Stimulated activated CD8-positive, alpha-beta memory T cell treated with anti-CD3 and anti-CD28 coated beads, Interleukin-4, amount 100 ng/mL, for 4 hours (primary cell): ENCODE measurements around the gene RPS6KB1.
"Not testable (repeated sequence)": the region's sequence is repeated elsewhere in the genome, so short reads cannot be mapped to it uniquely, and the experiment has no call there.

Source experiments
- DNase-seq, 2 donors: peaks; one replicate each; pipeline ENCODE4 v3.0.0-alpha.2; 2020; ENCODE audit warnings: low read depth in 2 of 2, low spot score in 1 of 2

Gene RPS6KB1

GRCh38 chr17:59870482-59870881, 22.4 kb upstream of the RPS6KB1 start:
- DNase-seq: no peak

DNA sequence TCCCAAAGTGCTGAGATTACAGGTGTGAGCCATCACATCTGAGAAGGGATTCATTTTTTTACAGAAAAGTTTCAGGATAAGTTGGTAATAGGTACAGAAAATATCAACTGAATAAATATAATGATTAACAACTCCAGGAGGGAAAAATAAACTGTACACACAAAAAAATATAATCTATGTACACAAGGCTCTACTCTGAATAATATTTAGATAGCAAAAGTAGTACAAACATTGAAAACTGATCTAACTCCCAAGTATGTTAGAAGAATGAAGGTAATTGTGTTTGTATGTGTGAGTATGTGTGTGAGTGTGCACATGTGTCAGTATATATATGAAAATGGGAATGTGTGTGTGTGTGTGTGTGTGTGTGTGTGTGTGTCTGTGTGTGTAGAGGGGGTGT, 20.6 kb upstream of the RPS6KB1 start:
- no peak for DNase-seq

DNA sequence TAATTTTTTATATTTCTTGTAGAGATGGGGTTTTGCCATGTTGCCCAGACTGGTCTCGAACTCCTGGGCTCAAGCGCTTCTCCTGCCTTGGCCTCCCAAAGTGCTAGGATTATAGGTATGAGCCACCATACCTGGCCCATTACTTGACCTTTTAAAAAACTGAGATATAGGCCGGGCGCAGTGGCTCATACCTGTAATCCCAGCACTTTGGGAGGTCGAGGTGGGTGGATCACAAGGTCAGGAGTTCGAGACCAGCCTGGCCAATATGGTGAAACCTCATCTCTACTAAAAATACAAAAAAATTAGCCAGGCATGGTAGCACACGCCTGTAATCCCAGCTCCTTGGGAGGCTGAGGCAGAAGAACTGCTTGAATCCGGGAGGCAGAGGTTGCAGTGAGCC, 19.5 kb upstream of the RPS6KB1 start:
- not testable (repeated sequence) for DNase-seq

GRCh38 chr17:59874376-59874775, 18.5 kb upstream of the RPS6KB1 start:
- no peak for DNase-seq

GRCh38 chr17:59876107-59876506, 16.8 kb upstream of the RPS6KB1 start:
- DNase-seq: no peak

DNA sequence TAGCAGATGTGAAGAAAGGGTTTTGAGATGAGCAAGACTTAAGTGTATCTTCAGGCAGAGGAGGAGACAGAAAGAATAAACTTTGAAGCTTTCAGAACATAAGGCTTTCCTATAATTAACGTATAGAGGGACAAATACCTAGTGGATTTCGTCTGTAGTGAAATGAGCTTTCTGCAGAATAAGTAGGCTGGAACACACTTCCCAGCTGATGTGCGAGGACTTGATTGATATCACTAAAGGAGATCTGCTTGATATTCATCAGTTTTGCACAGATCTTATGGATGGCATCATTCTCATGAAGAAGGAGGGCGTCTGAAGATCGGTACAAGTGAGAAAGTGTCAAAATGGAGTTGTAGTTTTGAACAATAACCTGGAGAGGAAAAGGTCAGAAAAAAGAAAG, 15.0 kb upstream of the RPS6KB1 start:
- no peak for DNase-seq

- DNase-seq: no peak
Observed at GRCh38 chr17:59878624-59879023, 14.3 kb upstream of the RPS6KB1 start.

DNA sequence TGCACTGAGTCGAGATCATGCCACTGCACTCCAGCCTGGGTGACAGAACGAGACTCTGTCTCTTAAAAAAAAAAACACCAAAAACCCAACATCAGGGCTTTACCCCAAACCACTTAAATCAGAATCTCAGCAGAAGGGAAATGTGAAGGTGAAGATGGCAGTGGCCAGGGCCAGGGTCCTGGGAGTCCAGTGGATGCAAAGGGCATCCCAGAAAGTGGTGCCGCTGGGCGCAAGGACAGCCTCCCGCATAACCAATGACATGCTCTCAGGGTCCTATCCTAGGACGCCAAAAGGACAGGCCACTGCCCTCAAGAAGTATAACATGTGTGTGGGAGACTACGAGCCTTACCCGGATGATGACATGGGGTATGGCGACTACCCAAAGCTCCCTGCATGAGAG, 8.1 kb upstream of the RPS6KB1 start:
- DNase-seq: no peak

DNA sequence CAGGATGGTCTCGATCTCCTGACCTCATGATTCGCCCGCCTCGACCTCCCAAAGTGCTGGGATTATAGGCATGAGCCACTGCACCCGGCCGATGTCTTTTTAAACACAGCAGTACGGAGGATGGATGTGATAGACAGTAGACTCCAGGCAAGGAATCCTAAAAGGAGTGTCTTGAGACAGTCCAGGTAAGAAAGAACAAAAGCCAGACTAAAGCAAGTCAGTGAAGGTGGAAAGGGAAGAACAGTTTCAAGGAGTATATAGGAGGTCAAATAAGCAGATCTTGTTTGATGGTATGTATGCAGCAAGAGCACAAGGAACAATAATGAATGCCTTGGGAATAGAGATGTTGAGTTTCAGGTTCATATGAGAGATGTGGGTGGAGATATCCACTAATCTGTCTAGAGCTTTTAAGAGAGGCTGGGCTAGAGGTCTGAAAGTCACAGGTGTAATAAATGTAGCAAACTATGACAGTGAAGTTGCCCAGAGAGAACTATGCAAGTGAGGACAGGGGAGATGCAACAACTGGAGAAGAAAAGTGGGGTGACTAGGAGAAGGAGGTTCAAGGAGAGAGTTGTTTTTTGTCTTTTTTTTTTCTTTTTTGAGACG, 4.7 kb upstream of the RPS6KB1 start:
- DNase-seq: no peak

DNA sequence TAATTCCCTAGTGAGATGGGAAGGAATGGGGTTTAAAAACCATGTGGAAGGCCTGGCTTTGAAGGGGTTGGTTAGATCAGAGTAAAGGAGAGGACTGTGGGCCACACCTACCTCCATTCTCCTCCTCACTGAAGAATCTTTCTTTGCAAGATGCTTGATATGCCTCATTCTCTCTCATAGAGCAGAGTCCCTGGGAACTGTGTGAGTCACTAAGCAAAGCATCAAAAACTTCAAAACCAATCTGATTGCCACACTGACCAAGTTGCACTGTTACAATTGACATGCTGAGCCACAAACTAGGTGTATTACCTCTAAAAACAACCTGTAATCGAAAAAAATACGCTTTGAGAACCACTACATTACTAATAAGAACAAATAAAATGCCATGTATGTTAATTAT, 2.2 kb upstream of the RPS6KB1 start:
- no peak for DNase-seq

DNA sequence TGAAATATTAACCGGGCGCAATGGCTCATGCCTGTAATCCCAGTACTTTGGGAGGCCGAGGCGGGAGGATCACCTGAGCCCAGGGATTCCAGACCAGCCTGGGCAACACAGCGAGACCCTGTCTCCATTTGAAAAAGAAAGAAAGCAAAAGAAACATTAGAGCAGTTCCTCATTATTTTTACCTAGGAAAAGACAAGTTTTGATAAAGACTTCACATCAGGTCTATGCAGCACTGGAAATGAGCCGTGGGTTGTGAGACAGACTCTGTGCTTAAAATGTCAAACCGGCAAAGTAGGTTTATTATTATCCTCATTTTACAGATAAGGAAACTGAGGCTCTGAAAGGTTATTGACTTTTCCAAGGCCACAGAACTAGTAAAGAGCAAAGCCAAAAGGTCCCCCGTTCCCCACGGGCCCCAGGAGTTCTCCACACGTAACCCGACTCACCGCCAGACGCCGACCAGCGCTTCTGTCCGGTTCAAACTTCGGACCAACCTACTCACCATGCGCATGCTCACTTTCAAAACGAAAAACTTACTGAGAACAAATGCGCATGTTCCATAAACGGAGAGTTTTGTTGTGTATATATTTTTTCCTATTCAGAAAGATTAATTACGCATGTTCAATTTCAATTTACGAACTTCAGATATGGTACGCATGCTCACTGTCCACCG, 534 bp upstream of the RPS6KB1 start:
- DNase-seq: no peak

DNA sequence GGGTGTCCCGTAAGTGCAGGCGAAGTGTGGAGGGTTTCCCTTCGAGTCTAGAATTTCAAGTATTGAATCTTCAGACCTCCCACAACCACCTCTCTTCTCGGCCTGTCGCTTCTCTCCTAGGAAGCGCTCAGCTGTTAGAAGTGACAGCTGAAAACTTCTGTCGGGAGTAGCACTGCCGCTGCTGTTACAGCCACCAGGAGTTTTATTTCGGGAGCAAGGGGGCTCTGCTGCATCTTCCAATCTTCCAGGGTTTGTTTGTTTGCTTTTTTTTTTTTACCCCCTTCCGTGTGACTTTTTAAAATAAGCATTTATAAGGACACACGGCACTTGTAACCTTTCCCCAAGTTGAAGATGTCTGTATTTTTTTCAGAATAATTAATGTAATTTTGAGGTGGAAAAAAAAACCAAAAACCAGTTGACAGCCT, 767 bp downstream of the RPS6KB1 start:
- DNase-seq: no peak

DNA sequence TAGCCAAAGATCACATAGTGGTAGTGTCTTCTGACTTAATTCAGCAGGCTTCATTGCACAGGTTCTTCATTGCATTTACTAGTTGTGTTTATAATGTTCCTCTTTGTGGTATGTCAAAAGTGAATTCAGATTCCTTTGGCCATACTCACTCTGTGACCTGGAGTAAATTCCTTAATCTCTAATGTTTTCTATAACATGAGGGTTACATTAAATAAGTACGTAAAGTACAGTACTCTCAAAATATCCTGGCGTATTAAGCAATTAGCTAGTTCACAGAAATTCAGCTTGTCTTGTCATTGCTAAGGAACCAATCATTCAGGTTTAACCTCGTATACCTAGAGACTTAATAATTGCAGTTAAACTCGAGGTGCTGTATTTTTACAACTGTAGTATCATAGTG, 4.2 kb downstream of the RPS6KB1 start:
- DNase-seq: no peak

- DNase-seq: no peak
Observed at GRCh38 chr17:59899099-59899498, 6.2 kb downstream of the RPS6KB1 start.

DNA sequence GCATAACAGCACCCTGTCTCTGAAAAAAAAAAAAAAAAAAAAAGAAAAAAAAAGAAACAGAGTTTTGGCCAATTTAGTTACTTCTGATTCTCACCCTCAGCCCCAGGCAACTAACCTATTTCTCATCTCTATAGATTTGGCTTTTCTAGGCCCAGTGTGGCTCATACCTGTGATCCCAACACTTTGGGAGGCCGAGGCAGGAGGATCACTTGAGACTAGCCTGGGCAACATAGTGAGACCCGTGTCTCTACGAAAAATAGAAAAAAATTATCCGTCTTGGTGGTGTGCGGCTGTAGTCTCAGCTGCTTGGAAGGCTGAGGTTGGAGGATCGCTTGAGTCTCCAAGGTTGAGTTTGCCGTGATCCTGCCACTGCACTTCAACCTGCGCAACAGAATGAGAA, 8.7 kb downstream of the RPS6KB1 start:
- no peak for DNase-seq

DNA sequence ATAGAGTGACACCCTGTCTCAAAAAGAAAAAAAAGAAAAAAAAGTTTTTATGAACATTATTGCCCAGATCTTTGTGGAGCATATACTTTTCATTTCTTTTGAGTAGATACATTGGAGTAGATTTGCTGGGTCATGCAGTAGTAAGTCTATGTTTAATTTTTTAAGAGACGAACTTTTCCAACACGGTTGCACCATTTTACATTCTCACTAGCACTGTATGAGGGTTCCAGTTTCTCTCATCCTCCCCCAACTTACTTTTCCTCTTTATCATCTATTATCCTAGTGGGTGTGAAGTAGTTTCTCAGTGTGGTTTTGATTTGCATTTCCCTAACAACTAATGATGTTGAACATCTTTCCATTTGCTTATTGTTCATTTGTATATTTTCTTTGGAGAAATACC, 10.5 kb downstream of the RPS6KB1 start:
- DNase-seq: no peak

DNA sequence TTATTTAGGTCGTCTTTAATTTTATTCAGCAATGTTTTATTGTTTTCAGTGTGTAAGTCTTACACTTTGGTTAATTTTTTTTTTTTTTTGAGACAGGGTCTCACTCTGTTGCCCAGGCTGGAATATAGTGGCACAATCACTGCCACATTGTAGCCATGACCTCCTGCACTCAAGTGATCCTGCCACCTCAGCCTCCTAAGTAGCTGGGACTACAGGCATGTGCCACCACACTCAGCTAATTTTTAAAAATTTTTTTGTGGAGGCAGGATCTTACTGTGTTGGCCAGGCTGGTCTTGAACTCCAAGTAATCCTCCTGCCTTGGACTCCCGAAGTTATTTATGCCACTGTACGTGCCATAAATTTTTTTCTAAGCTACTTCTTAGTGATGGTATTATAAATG, 14.5 kb downstream of the RPS6KB1 start:
- no peak for DNase-seq

DNA sequence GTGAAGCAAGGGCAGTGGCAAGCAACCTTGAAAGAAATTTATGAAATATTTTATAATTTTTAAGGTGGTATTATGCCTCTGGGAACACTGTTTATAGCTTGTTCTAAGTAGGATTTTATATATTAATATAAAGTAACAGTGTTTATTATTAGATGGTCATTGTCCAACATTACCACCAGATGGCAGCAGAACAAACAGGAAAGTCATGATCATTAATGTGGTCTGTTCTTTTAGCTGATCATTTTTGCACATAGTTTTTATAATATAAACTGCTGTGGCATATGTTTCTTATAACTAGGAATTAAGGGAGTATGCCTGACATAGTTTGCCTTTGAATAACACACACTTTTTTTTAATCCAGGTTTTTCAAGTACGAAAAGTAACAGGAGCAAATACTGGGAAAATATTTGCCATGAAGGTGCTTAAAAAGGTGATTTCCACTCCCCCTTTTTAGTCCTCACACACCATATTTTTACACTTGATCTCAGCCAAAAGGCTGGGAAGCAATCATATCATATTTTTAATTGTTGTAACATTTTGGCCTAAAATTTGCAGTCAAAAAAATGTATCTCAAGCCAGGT, 21.4 kb downstream of the RPS6KB1 start:
- no peak for DNase-seq

- DNase-seq: no peak
Observed at GRCh38 chr17:59916446-59916845, 23.5 kb downstream of the RPS6KB1 start.

DNA sequence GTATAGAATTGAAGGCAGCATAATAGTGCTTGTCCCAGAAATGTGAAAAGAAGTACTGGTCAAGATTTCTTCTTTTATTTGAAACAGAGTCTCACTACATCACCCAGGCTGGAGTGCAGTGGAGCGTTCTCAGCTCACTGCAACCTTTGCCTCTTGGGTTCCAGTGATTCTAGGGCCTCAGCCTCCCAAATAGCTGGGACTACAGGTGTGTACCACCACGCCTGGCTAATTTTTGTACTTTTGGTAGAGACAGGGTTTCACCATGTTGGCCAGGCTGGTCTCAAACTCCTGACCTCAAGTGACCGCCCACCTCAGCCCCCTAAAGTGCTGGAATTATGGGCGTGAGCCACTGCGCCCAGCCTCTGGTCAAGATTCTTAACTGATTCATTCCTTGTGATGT, 27.7 kb downstream of the RPS6KB1 start:
- not testable (repeated sequence) for DNase-seq

DNA sequence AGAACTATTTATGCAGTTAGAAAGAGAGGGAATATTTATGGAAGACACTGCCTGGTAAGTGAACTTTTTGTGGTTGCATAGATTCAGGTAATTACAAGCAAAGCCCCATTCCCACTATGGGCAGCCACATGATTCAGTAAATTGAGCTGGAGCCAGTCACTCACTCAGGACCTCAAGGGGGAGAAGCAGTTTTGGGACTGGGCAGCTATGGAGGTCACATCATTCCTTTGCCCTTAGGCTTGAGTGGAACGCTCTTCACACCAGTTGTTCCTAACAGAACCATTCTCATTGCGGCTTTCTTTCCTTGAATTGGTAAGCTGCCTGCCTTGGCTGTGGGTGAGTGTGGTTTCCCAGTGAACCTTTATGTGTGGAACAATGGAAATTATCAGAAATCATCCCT, 37.2 kb downstream of the RPS6KB1 start:
- not testable (repeated sequence) for DNase-seq

DNA sequence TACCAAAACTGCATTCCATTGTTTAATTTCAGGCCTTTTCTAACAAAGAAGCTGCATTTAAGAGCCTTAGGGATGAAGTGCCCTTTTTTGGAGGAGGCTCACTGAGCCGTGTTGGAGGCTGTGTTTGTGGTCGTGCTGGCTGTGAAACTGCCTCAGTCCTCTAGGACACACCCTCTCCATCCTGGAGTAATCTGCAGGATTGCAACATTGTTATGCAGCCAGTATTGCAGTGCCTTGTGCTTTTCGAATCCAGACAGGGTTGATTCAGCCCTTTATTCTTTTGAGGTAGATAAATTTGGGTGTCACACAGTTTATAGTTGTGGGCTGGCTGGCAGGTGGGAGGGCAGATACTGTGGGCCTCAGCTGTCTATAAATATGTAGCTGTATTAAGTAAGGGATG, 37.8 kb downstream of the RPS6KB1 start:
- not testable (repeated sequence) for DNase-seq

GRCh38 chr17:59933317-59933716, 40.4 kb downstream of the RPS6KB1 start:
- DNase-seq: not testable (repeated sequence)
